B cell (primary cell): ENCODE data around the gene PCGF3. TPM values are rescaled to one million over a fixed set of nuclear protein-coding genes. Genes with fewer than 3 reads are reported as not detected.

Experiments
- ATAC-seq: fragments of 200-7000 bp; cut with Tn5 transposase; one replicate; pipeline ENCODE4 v1.10.0; 2021; ENCODE audit warnings: low read depth, mild to moderate bottlenecking, moderate number of reproducible peaks, moderate library complexity
- CTCF ChIA-PET: fragments of 350-600 bp; sonication (Branson Sonifier 250); formaldehyde crosslinking; loops from one replicate; lab custom pipeline; 2021; ENCODE audit warnings: antibody characterized with exemption, inconsistent platforms; lab: Charles Lee
- POLR2A ChIA-PET: fragments of 350-600 bp; sonication (Branson Sonifier 250); formaldehyde crosslinking; loops from one replicate; lab custom pipeline; 2021; ENCODE audit warnings: antibody characterized with exemption; lab: Charles Lee
- DNase-seq: peaks from one replicate; pipeline ENCODE4 v3.0.0; 2013
- H2AFZ ChIP-seq: 2 replicates; pipeline ENCODE4 v1.6.1; 2012; ENCODE audit warnings: mild to moderate bottlenecking, low read depth, low read length; ENCODE audit not compliant: insufficient read depth, poor library complexity, severe bottlenecking
- H3K27ac ChIP-seq, 2 donors: 1 replicate in 1 of 2; 2 replicates in 1 of 2; pipeline ENCODE4 v1.5.1; 2012 to 2013; ENCODE audit warnings: low read length in 2 of 2, mild to moderate bottlenecking in 2 of 2, moderate library complexity in 1 of 2
- H3K27me3 ChIP-seq, 4 experiments: fragments of 200-600 bp in 1 of 4; sonication (generic) in 1 of 4; replicated peaks in 1 of 4; 1 replicate in 2 of 4; 2 replicates in 2 of 4; pipeline versions ENCODE4 v1.6.1 to v1.7.0; 2013 to 2016; ENCODE audit warnings: low read length in 3 of 4, mild to moderate bottlenecking in 2 of 4, mixed read lengths in 1 of 4, moderate library complexity in 1 of 4; ENCODE audit not compliant: insufficient read depth in 4 of 4, control insufficient read depth in 3 of 4; ENCODE audit errors: control extremely low read depth in 1 of 4
- H3K36me3 ChIP-seq, 2 experiments: replicated peaks in 1 of 2; 1 replicate in 1 of 2; 2 replicates in 1 of 2; pipeline versions ENCODE4 v1.6.1 to v1.7.1; 2013; ENCODE audit warnings: low read length in 1 of 2; ENCODE audit not compliant: insufficient read depth in 2 of 2, control insufficient read depth in 1 of 2; ENCODE audit errors: control extremely low read depth in 1 of 2, extremely low read depth in 1 of 2
- H3K4me1 ChIP-seq, 2 donors: fragments of 200-600 bp in 1 of 2; sonication (generic) in 1 of 2; 1 replicate in 1 of 2; 2 replicates in 1 of 2; pipeline versions ENCODE4 v1.5.1 to v1.6.1; 2013 to 2017; ENCODE audit warnings: low read length in 2 of 2; ENCODE audit not compliant: control insufficient read depth in 2 of 2, insufficient read depth in 2 of 2
- H3K4me2 ChIP-seq: replicated peaks from 2 replicates; pipeline ENCODE3; 2012; ENCODE audit warnings: mild to moderate bottlenecking, low read depth, low read length; ENCODE audit not compliant: poor library complexity, severe bottlenecking
- H3K4me3 ChIP-seq, 5 experiments: fragments of 200-600 bp in 1 of 5; sonication (generic) in 1 of 5; 1 replicate in 3 of 5; 2 replicates in 2 of 5; pipeline versions ENCODE4 v1.5.1 to v1.7.0; 2011 to 2016; ENCODE audit warnings: low read length in 4 of 5, mild to moderate bottlenecking in 4 of 5, low read depth in 2 of 5, control low read depth in 1 of 5, moderate library complexity in 1 of 5; ENCODE audit not compliant: insufficient read depth in 1 of 5; ENCODE audit errors: control extremely low read depth in 1 of 5, extremely low read depth in 1 of 5
- H3K79me2 ChIP-seq: fragments of 200-600 bp; sonication (generic); one replicate; pipeline ENCODE4 v1.6.0; 2016; ENCODE audit warnings: low read length; ENCODE audit not compliant: control insufficient read depth, insufficient read depth
- H3K9ac ChIP-seq: fragments of 200-600 bp; sonication (generic); 2 replicates; pipeline ENCODE4 v1.6.1; 2017; ENCODE audit warnings: mild to moderate bottlenecking, low read length, moderate library complexity
- H3K9me3 ChIP-seq, 3 donors: one replicate each; pipeline versions ENCODE4 v1.6.1 to v1.7.1; 2013; ENCODE audit warnings: low read length in 2 of 3; ENCODE audit not compliant: control insufficient read depth in 2 of 3, insufficient read depth in 1 of 3; ENCODE audit errors: control extremely low read depth in 1 of 3
- H4K20me1 ChIP-seq: 2 replicates; pipeline ENCODE4 v1.6.0; 2012; ENCODE audit warnings: mild to moderate bottlenecking, low read length; ENCODE audit not compliant: insufficient read depth, control insufficient read depth, poor library complexity, severe bottlenecking
- H3K27ac Mint-ChIP-seq: one replicate; pipeline ENCODE4 v1.8.0; 2021; ENCODE audit warnings: mixed read lengths
- H3K27me3 Mint-ChIP-seq: one replicate; pipeline ENCODE4 v1.8.0; 2021; ENCODE audit warnings: mixed read lengths
- H3K4me1 Mint-ChIP-seq: one replicate; pipeline ENCODE4 v1.8.0; 2021; ENCODE audit warnings: mixed read lengths
- H3K4me3 Mint-ChIP-seq: one replicate; pipeline ENCODE4 v1.8.0; 2021; ENCODE audit warnings: mixed read lengths
- H3K9me3 Mint-ChIP-seq: one replicate; pipeline ENCODE4 v1.8.0; 2022; ENCODE audit warnings: mixed read lengths; ENCODE audit not compliant: insufficient read depth
- CTCF ChIP-seq: fragments of 200-600 bp; IDR thresholded peaks from one replicate; pipeline ENCODE4 v1.8.0; 2022; ENCODE audit warnings: antibody characterized with exemption, mild to moderate bottlenecking
- EZH2 ChIP-seq: IDR thresholded peaks from 2 replicates; pipeline ENCODE4 v1.6.1; 2012; ENCODE audit warnings: borderline replicate concordance, low read depth, mild to moderate bottlenecking, moderate library complexity, low read length; ENCODE audit not compliant: insufficient read depth, poor library complexity, severe bottlenecking
- WGBS: methylation state at CpG from one replicate; pipeline ENCODE4 v1.1.5; 2013; ENCODE audit warnings: missing lambda C conversion rate; ENCODE audit not compliant: insufficient coverage; 5-methylcytosine and 5-hydroxymethylcytosine counted together
- intact Hi-C: fragments of 100-400 bp; cut with micrococcal nuclease; formaldehyde crosslinking; loops from one replicate; pipeline ENCODE4 v1.10.0; 2022
- polyA plus RNA-seq: library from polyadenylated mRNA; depleted of rRNA; stranded (reverse); fragments of >200 nt; gene quantifications from 2 replicates; pipeline ENCODE4 v1.2.3, GENCODE V29; 2012
- total RNA-seq, 2 donors: library from RNA; stranded (reverse); fragments of 120-200 nt in 1 of 2; gene quantifications; 1 replicate in 1 of 2; 2 replicates in 1 of 2; pipeline versions ENCODE4 v1.2.3 to v1.2.4, GENCODE V29; 2013 to 2022

The PCGF3 gene
- total and polyA plus RNA-seq, 2 donors (not counting 1 experiment from before 2014, with no cell fraction given), result 65.7 to 90.3 TPM

DNA sequence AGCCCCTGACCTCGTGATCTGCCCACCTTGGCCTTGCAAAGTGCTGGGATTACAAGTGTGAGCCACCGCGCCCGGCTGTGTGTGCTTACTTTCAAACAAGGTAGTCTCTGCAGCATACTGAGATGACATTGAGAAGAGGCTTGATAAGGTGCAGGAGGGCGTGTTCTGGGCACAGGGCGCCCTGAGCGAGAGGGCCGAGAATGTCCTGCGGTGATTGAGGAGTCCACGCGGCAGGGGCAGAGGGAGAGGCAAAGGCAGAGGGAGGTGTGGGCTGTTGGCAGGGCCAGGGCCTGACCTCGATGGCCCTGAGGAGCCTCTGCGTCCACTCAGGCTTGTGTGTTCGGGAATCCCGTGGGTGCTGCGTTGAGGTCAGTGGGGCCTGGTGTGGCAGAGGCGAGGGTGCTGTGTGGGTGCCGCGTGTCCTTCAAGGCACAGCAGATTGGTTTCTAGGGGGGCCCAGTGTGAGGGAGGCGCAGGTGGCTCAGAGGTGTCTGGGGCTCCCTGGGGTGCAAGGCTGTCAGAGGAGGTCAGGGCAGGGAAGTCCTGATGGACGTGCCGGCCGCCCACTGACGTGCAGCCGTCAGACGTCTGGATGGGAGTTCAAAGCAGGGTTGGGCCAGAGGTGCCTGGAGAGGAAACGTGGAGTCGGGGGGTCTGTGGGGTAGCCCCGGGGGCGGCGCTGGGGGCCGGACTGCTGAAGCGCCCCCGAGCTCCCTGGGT lies 12.1 kb downstream of the PCGF3 start:
- Histone ChIP-seq H4K20me1 (peaks cover 83% of the 10 kb centered on the region), H3K27ac (no peak overlapping the region), H3K79me2 (peaks cover 83% of the 10 kb centered on the region), H3K9me3 (peaks cover 0 to 12% (median 0%) of the 10 kb centered on the region in 3 donors), H2AFZ (no peak overlapping the region), H3K36me3 (peaks cover 0 to 8% of the 10 kb centered on the region in 2 experiments), H3K4me1 (no peaks in the 10 kb centered on the region), H3K9ac (no peak overlapping the region), H3K4me2 (no peak overlapping the region), H3K27me3 (no peaks in the 10 kb centered on the region), H3K4me3 (no peak overlapping the region)
- no peaks in the 10 kb centered on the region for H3K27me3 Mint-ChIP-seq
- peaks cover 13% of the 10 kb centered on the region for H3K4me1 Mint-ChIP-seq
- DNase-seq (no peak), ATAC-seq (no peak)
- H3K27ac Mint-ChIP-seq, result no peak overlapping the region
- WGBS, result 96% methylated on average over 34 of the region's 34 CpGs
- no peak overlapping the region for H3K4me3 Mint-ChIP-seq
- no peaks in the 10 kb centered on the region for H3K9me3 Mint-ChIP-seq
- ChIA-PET POLR2A (no interaction called here), CTCF (no interaction called here)
- no peak for TF ChIP-seq EZH2
- no peak for TF ChIP-seq CTCF
- intact Hi-C loops, result no loop called here

DNA sequence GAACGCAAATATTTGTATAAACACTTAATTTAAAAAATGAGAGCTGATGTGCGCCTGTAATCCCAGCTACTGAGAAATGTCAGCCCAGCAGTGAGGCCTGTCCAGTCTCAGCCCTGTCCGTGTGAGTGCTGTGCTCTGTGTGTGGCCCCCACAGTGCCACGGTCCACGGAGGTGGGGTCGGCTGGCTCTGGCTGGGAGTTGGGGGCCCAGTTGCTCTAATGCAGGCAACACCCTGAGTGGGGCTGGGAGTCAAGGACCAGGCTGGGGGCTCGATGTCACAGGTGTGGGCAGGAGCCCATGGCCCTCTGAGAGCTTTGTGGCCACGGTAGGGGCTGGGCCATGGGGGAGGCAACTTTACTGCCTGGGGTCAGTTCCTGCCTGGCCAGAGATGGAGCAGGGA lies 12.8 kb downstream of the PCGF3 start:
- no peak for ATAC-seq
- peaks cover 0 to 12% (median 0%) of the 10 kb centered on the region in 3 donors for H3K9me3 ChIP-seq
- H3K27ac Mint-ChIP-seq, result no peak overlapping the region
- 90% methylated on average over 7 of the region's 8 CpGs for WGBS
- no peak overlapping the region for H3K4me2 ChIP-seq
- TF ChIP-seq CTCF (no peak), EZH2 (no peak)
- no peaks in the 10 kb centered on the region for H3K9me3 Mint-ChIP-seq
- peaks cover 0 to 8% of the 10 kb centered on the region in 2 experiments for H3K36me3 ChIP-seq
- no peak for DNase-seq
- H4K20me1 ChIP-seq, result peaks cover 83% of the 10 kb centered on the region
- H3K4me3 Mint-ChIP-seq, result no peak overlapping the region
- H3K4me3 ChIP-seq, result no peak overlapping the region
- H3K27ac ChIP-seq, result no peak overlapping the region
- no peaks in the 10 kb centered on the region for H3K27me3 ChIP-seq
- H3K4me1 Mint-ChIP-seq, result peaks cover 13% of the 10 kb centered on the region
- intact Hi-C loops, result no loop called here
- H3K27me3 Mint-ChIP-seq, result no peaks in the 10 kb centered on the region
- H3K9ac ChIP-seq, result no peak overlapping the region
- H3K4me1 ChIP-seq, result no peaks in the 10 kb centered on the region
- H2AFZ ChIP-seq, result no peak overlapping the region
- H3K79me2 ChIP-seq, result peaks cover 83% of the 10 kb centered on the region
- CTCF ChIA-PET, result no interaction called here
- POLR2A ChIA-PET, result no interaction called here
